Amygdala (tissue), 56 donors: ENCODE results near the gene SLC11A2.
"Not testable (repeated sequence)": the region's sequence is repeated elsewhere in the genome, so short reads cannot be mapped to it uniquely, and the experiment has no call there.

ENCODE experiments used
- DNase-seq, 56 donors: peaks; one replicate each; lab custom pipeline; 2025; lab: John Stamatoyannopoulos, UW

Gene SLC11A2

GRCh38 chr12:50953047-50953446 is 73.1 kb downstream of the SLC11A2 start:
- no peak for DNase-seq

GRCh38 chr12:50952510-50952909 is 73.7 kb downstream of the SLC11A2 start, which contains the start of gene HIGD1C:
Gene HIGD1C, plus strand, starts transcription at chr12:50952544. Its CDS starts 1,455 bp downstream, at chr12:50953999.
- DNase-seq: no peak

- no peak for DNase-seq
These were observed 75.1 kb downstream of the SLC11A2 start for GRCh38 chr12:50951112-50951511.

- DNase-seq: no peak
These were observed 76.3 kb downstream of the SLC11A2 start for GRCh38 chr12:50949801-50950302.

- no peak for DNase-seq
These were observed 77.4 kb downstream of the SLC11A2 start for GRCh38 chr12:50948798-50949197.

GRCh38 chr12:50947933-50948626 is 78.1 kb downstream of the SLC11A2 start:
- DNase-seq: no peak

GRCh38 chr12:50937653-50938052 is 88.5 kb downstream of the SLC11A2 start:
- no peak for DNase-seq

GRCh38 chr12:50936821-50937530 is 89.2 kb downstream of the SLC11A2 start:
- DNase-seq: no peak

GRCh38 chr12:50934981-50935807 is 91.0 kb downstream of the SLC11A2 start:
- DNase-seq: no peak

- no peak for DNase-seq
These were observed 91.8 kb downstream of the SLC11A2 start for GRCh38 chr12:50934371-50934851.

- DNase-seq: no peak
These were observed 92.6 kb downstream of the SLC11A2 start for GRCh38 chr12:50933459-50934124.

- no peak for DNase-seq
These were observed 93.3 kb downstream of the SLC11A2 start for GRCh38 chr12:50932787-50933280.

GRCh38 chr12:50930477-50930876 is 95.7 kb downstream of the SLC11A2 start:
- DNase-seq: not testable (repeated sequence)

GRCh38 chr12:50929831-50930230 is 96.4 kb downstream of the SLC11A2 start:
- no peak for DNase-seq
